Measurements from ENCODE around the gene FAM107B.

GRCh38 chr10:14579405-14579804 is 195.3 kb downstream of the FAM107B start:
- TF ChIP-seq CTCF (IDR thresholded peaks at IDR 0.05), result no peak
- no peak for TF ChIP-seq POLR2A (IDR thresholded peaks at IDR 0.05)

Data from uterus (tissue), 2 donors.